BJ (cell line): Measurements from ENCODE around the gene BCAR3. TPM values are rescaled to one million over a fixed set of nuclear protein-coding genes. Genes with fewer than 3 reads are reported as not detected.

Experiments used
- CTCF ChIA-PET: fragments of 350-600 bp; formaldehyde crosslinking; extraction: SDS; loops from one replicate; lab custom pipeline; 2021; ENCODE audit warnings: antibody characterized with exemption, inconsistent platforms; lab: Yijun Ruan, JAX
- POLR2A ChIA-PET: fragments of 300-600 bp; sonication (Branson Sonifier 250); formaldehyde crosslinking; extraction: SDS; loops from one replicate; lab custom pipeline; 2021; ENCODE audit warnings: antibody characterized with exemption; lab: Charles Lee
- DNase-seq: peaks from one replicate; pipeline ENCODE4 v3.0.0-alpha.2; 2011; ENCODE audit warnings: low read depth
- H3K27me3 ChIP-seq: 2 replicates; pipeline ENCODE4 v1.6.0; 2011; ENCODE audit warnings: low read length; ENCODE audit not compliant: control insufficient read depth, insufficient read depth
- H3K36me3 ChIP-seq: 2 replicates; pipeline ENCODE4 v1.5.1; 2011; ENCODE audit warnings: low read length; ENCODE audit not compliant: control insufficient read depth, insufficient read depth
- H3K4me3 ChIP-seq: 2 replicates; pipeline ENCODE4 v1.5.1; 2011; ENCODE audit warnings: low read depth, mild to moderate bottlenecking, control low read depth, low read length
- CTCF ChIP-seq: IDR thresholded peaks from 2 replicates; pipeline ENCODE4 v1.5.1; 2011; ENCODE audit warnings: low read depth, mild to moderate bottlenecking, control low read depth, inconsistent platforms, low read length, moderate library complexity; ENCODE audit not compliant: insufficient read depth
- polyA plus RNA-seq: library from polyadenylated mRNA; depleted of rRNA; stranded (reverse); fragments of >200 nt; gene quantifications from 2 replicates; pipeline ENCODE4 v1.2.3, GENCODE V29; 2011

BCAR3 gene
- polyA plus RNA-seq, 1 experiment, result 31.7 TPM

GRCh38 chr1:93681989-93682412, 364 bp upstream of the BCAR3 start:
- Histone ChIP-seq H3K36me3 (no peaks in the 10 kb centered on the region; the same call in 1 of the 2 replicates), H3K4me3 (peak overlapping the region; percentile 78), H3K27me3 (no peaks in the 10 kb centered on the region)
- TF ChIP-seq CTCF, result no peak
- CTCF ChIA-PET, result interaction anchor here (0.8 to 6.7 kb wide), 14 partner anchors 9 to 245 kb away, joined by 3 to 74 read pairs (median 4); no protein-coding TSS in a partner anchor
- POLR2A ChIA-PET, result interaction anchor here (0.5 to 0.8 kb wide), 3 partner anchors 11 to 198 kb away, joined by 3 to 5 read pairs (median 3); no protein-coding TSS in a partner anchor
- DNase-seq, result no peak

GRCh38 chr1:93680420-93681100, 1.1 kb downstream of the BCAR3 start:
- POLR2A ChIA-PET, result interaction anchor here (1.0 kb wide), 1 partner anchor 58 kb away, joined by 4 read pairs; no protein-coding TSS in a partner anchor
- DNase-seq, result peak; percentile 63
- Histone ChIP-seq H3K27me3 (no peaks in the 10 kb centered on the region), H3K4me3 (peak overlapping the region; percentile 78), H3K36me3 (no peaks in the 10 kb centered on the region; the same call in 1 of the 2 replicates)
- CTCF ChIA-PET, result interaction anchor here (0.7 to 6.7 kb wide), 11 partner anchors 8 to 134 kb away, joined by 3 to 74 read pairs (median 4); no protein-coding TSS in a partner anchor
- peak; percentile 75 for TF ChIP-seq CTCF

DNA sequence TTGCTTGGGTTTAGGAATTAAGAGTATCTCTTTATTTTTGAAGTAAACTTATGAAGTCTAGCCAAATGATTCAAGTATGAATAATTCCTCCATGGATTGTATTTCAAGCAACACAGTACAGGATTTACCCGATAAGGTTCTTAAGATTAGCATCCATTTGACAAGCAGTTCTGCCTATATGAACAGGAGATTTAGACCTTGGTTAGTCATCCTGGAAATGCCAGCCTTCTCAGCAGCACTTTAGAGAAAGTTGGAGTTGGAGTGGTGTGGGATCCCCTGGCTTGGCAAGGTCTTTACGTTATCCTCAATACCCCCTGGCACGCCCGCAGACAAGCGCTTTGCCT, 1.6 kb downstream of the BCAR3 start:
- no peak for DNase-seq
- ChIA-PET CTCF (interaction anchor here (0.7 to 6.7 kb wide), 9 partner anchors 8 to 134 kb away, joined by 3 to 74 read pairs (median 6); no protein-coding TSS in a partner anchor), POLR2A (no interaction called here)

DNA sequence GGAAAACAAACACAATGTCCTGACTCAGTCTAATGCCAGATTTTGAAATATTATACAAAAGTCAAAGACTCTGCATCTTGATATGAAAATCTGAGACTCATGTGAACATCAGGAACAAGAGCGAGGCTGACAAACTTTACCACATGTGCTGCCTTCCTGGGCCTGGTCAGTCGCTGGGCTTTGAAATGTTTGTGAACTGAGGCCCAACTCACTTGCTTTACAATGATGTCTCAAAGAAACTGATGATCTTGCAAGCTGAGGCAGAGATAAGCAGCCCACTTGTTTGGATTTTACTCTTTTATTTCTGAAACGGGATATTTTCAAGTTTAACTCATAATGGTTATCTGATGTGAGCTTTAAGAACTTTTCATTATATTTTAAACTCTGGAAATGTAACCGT, 2.1 kb downstream of the BCAR3 start:
- Histone ChIP-seq H3K36me3 (no peaks in the 10 kb centered on the region; the same call in 1 of the 2 replicates), H3K27me3 (no peaks in the 10 kb centered on the region), H3K4me3 (no peak overlapping the region)
- CTCF ChIA-PET, result interaction anchor here (1.4 to 6.7 kb wide), 3 partner anchors 10 to 135 kb away, joined by 3 to 74 read pairs (median 17); no protein-coding TSS in a partner anchor
- no peak for DNase-seq
- no peak for TF ChIP-seq CTCF
- POLR2A ChIA-PET, result interaction anchor here (0.6 kb wide), 1 partner anchor 12 kb away, joined by 3 read pairs; no protein-coding TSS in a partner anchor

More for the DNA sequence above, 1.6 kb downstream of the BCAR3 start:
- Histone ChIP-seq H3K27me3 (no peaks in the 10 kb centered on the region), H3K4me3 (peak overlapping the region; percentile 78), H3K36me3 (no peaks in the 10 kb centered on the region; the same call in 1 of the 2 replicates)
- TF ChIP-seq CTCF, result no peak

- ChIA-PET CTCF (interaction anchor here (0.9 to 6.7 kb wide), 7 partner anchors 9 to 231 kb away, joined by 3 to 74 read pairs (median 3); partner anchors contain the start of gene FNBP1L), POLR2A (interaction anchor here (0.6 kb wide), 2 partner anchors 11 to 12 kb away, joined by 3 to 5 read pairs; no protein-coding TSS in a partner anchor)
- TF ChIP-seq CTCF, result no peak
- Histone ChIP-seq H3K4me3 (no peak overlapping the region), H3K27me3 (no peaks in the 10 kb centered on the region), H3K36me3 (peaks cover 1% of the 10 kb centered on the region; the same call in 1 of the 2 replicates)
- no peak for DNase-seq
Measured at GRCh38 chr1:93678946-93679480, 2.6 kb downstream of the BCAR3 start.
